CD4-positive, alpha-beta memory T cell (primary cell): ENCODE measurements around the gene THSD7B. TPM values are rescaled to one million over a fixed set of nuclear protein-coding genes. Genes with fewer than 3 reads are reported as not detected.

Experiments
- CTCF ChIA-PET: fragments of 350-600 bp; sonication (Branson Sonifier 250); formaldehyde crosslinking; loops from one replicate; lab custom pipeline; 2021; ENCODE audit warnings: inconsistent platforms; ENCODE audit not compliant: partially characterized antibody; lab: Charles Lee
- POLR2A ChIA-PET: fragments of 350-600 bp; sonication (Branson Sonifier 250); formaldehyde crosslinking; loops from one replicate; lab custom pipeline; 2021; ENCODE audit not compliant: partially characterized antibody; lab: Charles Lee
- DNase-seq, 5 donors: peaks; one replicate each; pipeline versions ENCODE4 v3.0.0 to v3.0.0-alpha.2; 2020 to 2022; ENCODE audit warnings: mixed read lengths in 1 of 5
- H3K27ac ChIP-seq: one replicate; pipeline ENCODE4 v1.7.0; 2013; ENCODE audit warnings: low read depth, low read length
- H3K27me3 ChIP-seq: 2 replicates; pipeline ENCODE4 v1.7.0; 2013; ENCODE audit warnings: mild to moderate bottlenecking, low read length, moderate library complexity; ENCODE audit not compliant: insufficient read depth
- H3K36me3 ChIP-seq: 2 replicates; pipeline ENCODE4 v1.7.0; 2013; ENCODE audit warnings: mild to moderate bottlenecking, low read length, moderate library complexity; ENCODE audit not compliant: insufficient read depth
- H3K4me1 ChIP-seq: 2 replicates; pipeline ENCODE4 v1.7.0; 2013; ENCODE audit warnings: mild to moderate bottlenecking, low read length, moderate library complexity; ENCODE audit not compliant: insufficient read depth
- H3K4me3 ChIP-seq, 2 donors: one replicate each; pipeline ENCODE4 v1.7.0; 2013; ENCODE audit warnings: low read length in 2 of 2, mild to moderate bottlenecking in 1 of 2
- H3K9me3 ChIP-seq, 2 donors: one replicate each; pipeline ENCODE4 v1.7.0; 2013; ENCODE audit warnings: low read length in 2 of 2, control low read depth in 1 of 2; ENCODE audit not compliant: control insufficient read depth in 1 of 2
- H3K27ac Mint-ChIP-seq, 7 donors: one replicate each; pipeline ENCODE4 v1.8.0; 2020 to 2021; ENCODE audit warnings: mixed read lengths in 7 of 7, mild to moderate bottlenecking in 6 of 7, inconsistent platforms in 3 of 7, moderate library complexity in 3 of 7
- H3K27me3 Mint-ChIP-seq, 2 donors: one replicate each; pipeline ENCODE4 v1.8.0; 2020 to 2021; ENCODE audit warnings: mixed read lengths in 2 of 2
- H3K36me3 Mint-ChIP-seq, 2 donors: one replicate each; pipeline ENCODE4 v1.8.0; 2020 to 2021; ENCODE audit warnings: mixed read lengths in 2 of 2, inconsistent platforms in 1 of 2, mild to moderate bottlenecking in 1 of 2
- H3K4me1 Mint-ChIP-seq, 4 donors: one replicate each; pipeline ENCODE4 v1.8.0; 2020 to 2021; ENCODE audit warnings: mixed read lengths in 4 of 4, mild to moderate bottlenecking in 1 of 4
- H3K4me3 Mint-ChIP-seq, 8 donors: one replicate each; pipeline ENCODE4 v1.8.0; 2020 to 2021; ENCODE audit warnings: mixed read lengths in 8 of 8, mild to moderate bottlenecking in 7 of 8, moderate library complexity in 6 of 8, inconsistent platforms in 3 of 8
- H3K9me3 Mint-ChIP-seq, 8 donors: one replicate each; pipeline ENCODE4 v1.8.0; 2020 to 2021; ENCODE audit warnings: mixed read lengths in 8 of 8, mild to moderate bottlenecking in 5 of 8, inconsistent platforms in 3 of 8, moderate library complexity in 1 of 8
- intact Hi-C: fragments of 100-400 bp; cut with micrococcal nuclease; formaldehyde crosslinking; loops from one replicate; pipeline ENCODE4 v1.15.1; 2023
- polyA plus RNA-seq, 2 donors: library from polyadenylated mRNA; unstranded; fragments of 300-500 nt; fragmentation: Illumina TruSeq; gene quantifications; one replicate each; pipeline ENCODE4 v1.2.3, GENCODE V29; 2021
- total RNA-seq, 2 experiments: library from RNA; stranded (reverse); gene quantifications; one replicate each; pipeline ENCODE4 v1.2.3, GENCODE V29; 2021

Gene THSD7B
- total and polyA plus RNA-seq, 4 experiments from 2014 or later, result not detected

GRCh38 chr2:137521653-137522619 lies 756.6 kb downstream of the THSD7B start:
- POLR2A ChIA-PET, result no interaction called here
- intact Hi-C loops, result no loop called here
- Histone ChIP-seq H3K9me3 (no peaks in the 10 kb centered on the region), H3K36me3 (no peaks in the 10 kb centered on the region), H3K27ac (no peak overlapping the region), H3K4me1 (no peaks in the 10 kb centered on the region), H3K4me3 (no peak overlapping the region), H3K27me3 (no peaks in the 10 kb centered on the region)
- no peak for DNase-seq
- Mint-ChIP-seq H3K9me3 (peaks cover 0 to 8% (median 2%) of the 10 kb centered on the region in 8 donors), H3K36me3 (no peaks in the 10 kb centered on the region), H3K27ac (no peak overlapping the region), H3K4me1 (no peaks in the 10 kb centered on the region), H3K4me3 (no peak overlapping the region), H3K27me3 (no peaks in the 10 kb centered on the region)
- CTCF ChIA-PET, result no interaction called here

DNA sequence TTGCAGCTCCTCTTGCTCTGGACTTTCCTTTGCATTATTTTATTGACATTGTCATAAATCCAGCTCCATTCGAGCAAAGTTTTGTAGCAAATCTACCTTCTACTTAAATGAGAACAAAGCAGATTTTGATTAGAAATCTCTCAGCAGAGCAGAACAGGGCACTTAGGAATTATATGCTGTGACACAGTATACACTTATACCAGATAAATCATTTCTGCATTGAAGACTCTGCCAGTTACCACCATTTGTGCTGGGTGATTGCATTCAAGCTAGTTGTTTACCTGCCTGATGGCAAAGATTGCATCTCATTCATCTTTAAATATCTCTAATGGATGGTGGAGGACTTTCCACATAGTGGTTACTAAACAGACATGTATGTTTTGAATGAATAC lies 757.3 kb downstream of the THSD7B start:
- intact Hi-C loops, result no loop called here
- H3K27ac Mint-ChIP-seq, result no peak overlapping the region
- no peaks in the 10 kb centered on the region for H3K4me1 Mint-ChIP-seq
- H3K36me3 ChIP-seq, result no peaks in the 10 kb centered on the region
- no peak for DNase-seq
- H3K4me3 ChIP-seq, result no peak overlapping the region
- no peak overlapping the region for H3K4me3 Mint-ChIP-seq
- H3K4me1 ChIP-seq, result no peaks in the 10 kb centered on the region
- H3K9me3 ChIP-seq, result no peaks in the 10 kb centered on the region
- POLR2A ChIA-PET, result no interaction called here
- no peak overlapping the region for H3K27ac ChIP-seq
- H3K27me3 ChIP-seq, result no peaks in the 10 kb centered on the region
- CTCF ChIA-PET, result no interaction called here
- no peaks in the 10 kb centered on the region for H3K27me3 Mint-ChIP-seq
- peaks cover 0 to 8% (median 3%) of the 10 kb centered on the region in 8 donors for H3K9me3 Mint-ChIP-seq
- H3K36me3 Mint-ChIP-seq, result no peaks in the 10 kb centered on the region

GRCh38 chr2:137523931-137524330 lies 758.6 kb downstream of the THSD7B start:
- Mint-ChIP-seq H3K4me1 (no peaks in the 10 kb centered on the region), H3K4me3 (no peak overlapping the region), H3K27me3 (no peaks in the 10 kb centered on the region), H3K9me3 (peaks cover 0 to 8% (median 4%) of the 10 kb centered on the region in 8 donors), H3K36me3 (no peaks in the 10 kb centered on the region), H3K27ac (no peak overlapping the region)
- Histone ChIP-seq H3K27ac (no peak overlapping the region), H3K27me3 (no peaks in the 10 kb centered on the region), H3K4me1 (no peaks in the 10 kb centered on the region), H3K9me3 (no peaks in the 10 kb centered on the region), H3K36me3 (no peaks in the 10 kb centered on the region), H3K4me3 (no peak overlapping the region)
- intact Hi-C loops, result no loop called here
- no peak for DNase-seq
- CTCF ChIA-PET, result no interaction called here
- POLR2A ChIA-PET, result no interaction called here

GRCh38 chr2:137525132-137525531 lies 759.8 kb downstream of the THSD7B start:
- Mint-ChIP-seq H3K27ac (no peak overlapping the region), H3K4me3 (no peak overlapping the region), H3K27me3 (no peaks in the 10 kb centered on the region), H3K4me1 (no peaks in the 10 kb centered on the region), H3K36me3 (no peaks in the 10 kb centered on the region), H3K9me3 (peaks cover 0 to 6% (median 3%) of the 10 kb centered on the region in 8 donors)
- intact Hi-C loops, result no loop called here
- H3K36me3 ChIP-seq, result no peaks in the 10 kb centered on the region
- CTCF ChIA-PET, result no interaction called here
- DNase-seq, result no peak
- POLR2A ChIA-PET, result no interaction called here
- H3K27me3 ChIP-seq, result no peaks in the 10 kb centered on the region
- no peak overlapping the region for H3K27ac ChIP-seq
- H3K4me1 ChIP-seq, result no peaks in the 10 kb centered on the region
- no peak overlapping the region for H3K4me3 ChIP-seq
- H3K9me3 ChIP-seq, result no peaks in the 10 kb centered on the region

GRCh38 chr2:137525641-137526190 lies 760.4 kb downstream of the THSD7B start:
- ChIA-PET POLR2A (no interaction called here), CTCF (no interaction called here)
- Histone ChIP-seq H3K4me1 (no peaks in the 10 kb centered on the region), H3K9me3 (no peaks in the 10 kb centered on the region), H3K4me3 (no peak overlapping the region), H3K27ac (no peak overlapping the region), H3K36me3 (no peaks in the 10 kb centered on the region), H3K27me3 (no peaks in the 10 kb centered on the region)
- Mint-ChIP-seq H3K36me3 (no peaks in the 10 kb centered on the region), H3K27ac (no peak overlapping the region), H3K27me3 (no peaks in the 10 kb centered on the region), H3K9me3 (peaks cover 0 to 8% (median 3%) of the 10 kb centered on the region in 8 donors), H3K4me3 (no peak overlapping the region), H3K4me1 (no peaks in the 10 kb centered on the region)
- DNase-seq, result no peak
- intact Hi-C loops, result no loop called here

GRCh38 chr2:137535897-137536296 lies 770.6 kb downstream of the THSD7B start:
- Mint-ChIP-seq H3K4me3 (no peak overlapping the region), H3K27me3 (no peaks in the 10 kb centered on the region), H3K36me3 (no peaks in the 10 kb centered on the region), H3K27ac (no peak overlapping the region), H3K9me3 (peaks cover 0 to 6% (median under 1%) of the 10 kb centered on the region in 8 donors), H3K4me1 (no peaks in the 10 kb centered on the region)
- no peak for DNase-seq
- intact Hi-C loops, result no loop called here
- ChIA-PET CTCF (no interaction called here), POLR2A (no interaction called here)
- H3K9me3 ChIP-seq, result no peaks in the 10 kb centered on the region
- no peaks in the 10 kb centered on the region for H3K36me3 ChIP-seq
- H3K27me3 ChIP-seq, result no peaks in the 10 kb centered on the region
- no peaks in the 10 kb centered on the region for H3K4me1 ChIP-seq
- H3K27ac ChIP-seq, result no peak overlapping the region
- H3K4me3 ChIP-seq, result no peak overlapping the region

GRCh38 chr2:137539336-137539735 lies 774.0 kb downstream of the THSD7B start:
- Histone ChIP-seq H3K36me3 (no peaks in the 10 kb centered on the region), H3K27ac (no peak overlapping the region), H3K4me3 (no peak overlapping the region), H3K4me1 (no peaks in the 10 kb centered on the region), H3K9me3 (no peaks in the 10 kb centered on the region), H3K27me3 (no peaks in the 10 kb centered on the region)
- Mint-ChIP-seq H3K4me1 (no peaks in the 10 kb centered on the region), H3K27ac (no peak overlapping the region), H3K36me3 (no peaks in the 10 kb centered on the region), H3K27me3 (no peaks in the 10 kb centered on the region), H3K4me3 (no peak overlapping the region), H3K9me3 (peaks cover 0 to 11% (median 5%) of the 10 kb centered on the region in 8 donors)
- ChIA-PET CTCF (no interaction called here), POLR2A (no interaction called here)
- intact Hi-C loops, result no loop called here
- DNase-seq, result no peak
